ENCODE measurements around the gene GRK6. TPM values are rescaled to one million over a fixed set of nuclear protein-coding genes. Genes with fewer than 3 reads are reported as not detected.
A peak's percentile ranks its signal among the peaks of the same experiment; 100 is the strongest.

GRK6 gene
- polyA plus RNA-seq, 1 experiment: 16.4 TPM

DNA sequence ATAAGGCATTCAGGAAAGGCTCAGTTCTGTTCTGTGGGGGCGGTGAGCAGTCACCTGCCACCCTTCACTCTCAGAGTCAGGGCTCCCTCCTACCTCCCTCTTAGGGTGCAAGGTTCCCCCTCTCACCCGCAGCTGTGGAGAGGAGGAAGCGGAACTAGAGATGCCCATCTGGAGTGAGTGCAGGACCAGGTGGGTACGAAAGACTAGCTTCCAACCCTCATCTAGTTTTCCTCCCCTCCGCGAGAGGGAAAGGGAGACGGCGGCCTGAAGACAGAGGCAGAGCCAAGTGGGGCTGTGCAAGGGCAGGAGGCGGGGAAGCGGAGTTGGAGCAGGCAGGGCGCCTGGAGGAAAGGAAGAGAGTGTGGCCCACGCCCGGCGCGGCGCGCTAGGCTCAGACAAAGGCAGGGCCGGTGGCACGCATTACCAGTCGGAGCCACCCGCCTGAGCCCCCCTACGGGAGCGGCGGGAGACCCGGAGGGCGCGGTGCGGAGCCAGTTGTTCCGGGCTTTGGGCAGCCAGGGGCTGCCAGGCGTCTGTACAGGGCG is 27.4 kb downstream of the GRK6 start:
- POLR2A ChIA-PET: interaction anchor here (1.6 to 3.0 kb wide), 4 partner anchors 10 to 65 kb away, joined by 4 to 26 read pairs (median 13); partner anchors contain the start of gene PDLIM7
- CTCF ChIA-PET: interaction anchor here (0.6 to 15.6 kb wide), 14 partner anchors 9 to 340 kb away, joined by 3 to 205 read pairs (median 5); partner anchors contain the start of gene PFN3
- Histone ChIP-seq H3K9me3 (ENCODE audit: control insufficient read depth, insufficient read depth, low read length) (no peaks in the 10 kb centered on the region), H3K4me3 (ENCODE audit: low read depth, low read length) (peak overlapping the region; percentile 37), H3K27ac (ENCODE audit: low read depth, low read length) (peak overlapping the region; percentile 11), H3K27me3 (ENCODE audit: control insufficient read depth, insufficient read depth, low read length) (no peaks in the 10 kb centered on the region)
- no peak for DNase-seq (ENCODE audit: low read depth, low spot score)
- no peak for TF ChIP-seq CTCF (IDR thresholded peaks at IDR 0.05; ENCODE audit: low read depth, low read length)

DNA sequence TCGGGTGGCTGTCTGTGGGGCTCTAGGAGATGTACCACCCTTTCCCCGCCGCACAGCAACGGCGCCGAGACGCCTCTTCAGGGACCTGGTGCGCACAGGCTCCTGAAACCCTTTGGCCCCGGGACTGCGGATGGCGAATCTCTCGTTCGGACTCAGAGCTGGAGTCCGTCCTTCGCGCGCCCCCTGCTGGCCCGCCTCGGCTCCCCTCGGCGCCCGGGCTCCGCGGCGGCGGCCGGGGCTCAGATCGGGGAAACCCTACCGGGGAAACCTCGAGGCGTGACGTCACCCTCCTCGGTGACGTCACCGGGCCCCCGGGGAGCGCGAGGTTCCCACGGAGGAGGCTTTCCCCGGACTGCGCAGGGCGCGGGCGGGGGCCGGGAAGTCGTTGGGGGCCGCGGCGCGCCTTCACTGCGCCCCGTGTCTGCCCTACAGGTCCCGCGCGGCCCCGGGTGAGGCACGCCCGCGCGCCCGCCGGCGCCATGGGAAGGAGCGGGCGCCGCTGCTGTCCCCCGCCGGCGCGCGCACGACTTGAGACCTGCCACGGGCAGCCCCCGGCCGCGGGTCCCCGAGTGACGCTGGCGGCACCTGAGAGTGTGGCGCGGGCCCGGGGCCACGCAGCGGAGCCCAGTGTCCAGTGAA is 28.0 kb downstream of the GRK6 start:
- H3K27ac ChIP-seq (ENCODE audit: low read depth, low read length): peak overlapping the region; percentile 11
- H3K27me3 ChIP-seq (ENCODE audit: control insufficient read depth, insufficient read depth, low read length): no peaks in the 10 kb centered on the region
- ChIA-PET POLR2A (interaction anchor here (1.0 to 3.0 kb wide), 8 partner anchors 10 to 65 kb away, joined by 4 to 26 read pairs (median 7); partner anchors contain the start of genes GRK6 and PDLIM7), CTCF (interaction anchor here (0.5 to 15.6 kb wide), 18 partner anchors 8 to 341 kb away, joined by 3 to 205 read pairs (median 5); partner anchors contain the start of genes DBN1 and PFN3)
- peak overlapping the region; percentile 51 for H3K4me3 ChIP-seq (ENCODE audit: low read depth, low read length)
- no peaks in the 10 kb centered on the region for H3K9me3 ChIP-seq (ENCODE audit: control insufficient read depth, insufficient read depth, low read length)
- DNase-seq (ENCODE audit: low read depth, low spot score): no peak
- peak; percentile 77 for TF ChIP-seq CTCF (IDR thresholded peaks at IDR 0.05; ENCODE audit: low read depth, low read length)

DNA sequence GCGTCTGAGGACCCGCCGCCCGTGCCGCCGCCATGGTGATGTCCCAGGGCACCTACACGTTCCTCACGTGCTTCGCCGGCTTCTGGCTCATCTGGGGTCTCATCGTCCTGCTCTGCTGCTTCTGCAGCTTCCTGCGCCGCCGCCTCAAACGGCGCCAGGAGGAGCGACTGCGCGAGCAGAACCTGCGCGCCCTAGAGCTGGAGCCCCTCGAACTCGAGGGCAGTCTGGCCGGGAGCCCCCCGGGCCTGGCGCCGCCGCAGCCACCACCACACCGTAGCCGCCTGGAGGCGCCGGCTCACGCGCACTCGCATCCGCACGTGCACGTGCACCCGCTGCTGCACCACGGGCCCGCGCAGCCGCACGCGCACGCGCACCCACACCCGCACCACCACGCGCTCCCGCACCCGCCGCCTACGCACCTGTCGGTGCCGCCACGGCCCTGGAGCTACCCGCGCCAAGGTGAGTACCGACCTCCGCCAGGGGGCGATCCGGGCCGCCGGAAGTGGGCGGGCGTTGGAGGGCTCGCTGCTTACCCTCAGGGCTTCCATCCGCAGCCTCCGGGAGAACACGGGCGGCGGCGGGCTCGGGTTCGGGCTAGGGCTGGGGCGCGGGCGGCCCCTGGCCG is 28.7 kb downstream of the GRK6 start:
- no peaks in the 10 kb centered on the region for H3K27me3 ChIP-seq (ENCODE audit: control insufficient read depth, insufficient read depth, low read length)
- H3K9me3 ChIP-seq (ENCODE audit: control insufficient read depth, insufficient read depth, low read length): no peaks in the 10 kb centered on the region
- peak overlapping the region; percentile 31 for H3K27ac ChIP-seq (ENCODE audit: low read depth, low read length)
- ChIA-PET POLR2A (interaction anchor here (0.6 to 3.0 kb wide), 13 partner anchors 11 to 106 kb away, joined by 3 to 26 read pairs (median 6); partner anchors contain the start of genes GRK6 and PDLIM7), CTCF (interaction anchor here (0.5 to 15.6 kb wide), 15 partner anchors 8 to 342 kb away, joined by 3 to 205 read pairs (median 6); partner anchors contain the start of genes DBN1 and PFN3)
- H3K4me3 ChIP-seq (ENCODE audit: low read depth, low read length): peak overlapping the region; percentile 51
- TF ChIP-seq CTCF (IDR thresholded peaks at IDR 0.05; ENCODE audit: low read depth, low read length): peak; percentile 61
- DNase-seq (ENCODE audit: low read depth, low spot score): no peak

- TF ChIP-seq CTCF (IDR thresholded peaks at IDR 0.05; ENCODE audit: low read depth, low read length): peak; percentile 91
- DNase-seq (ENCODE audit: low read depth, low spot score): peak; percentile 70
- Histone ChIP-seq H3K27me3 (ENCODE audit: control insufficient read depth, insufficient read depth, low read length) (no peaks in the 10 kb centered on the region), H3K4me3 (ENCODE audit: low read depth, low read length) (peak overlapping the region; percentile 51), H3K9me3 (ENCODE audit: control insufficient read depth, insufficient read depth, low read length) (no peaks in the 10 kb centered on the region), H3K27ac (ENCODE audit: low read depth, low read length) (peak overlapping the region; percentile 11)
- ChIA-PET POLR2A (interaction anchor here (0.5 to 3.0 kb wide), 17 partner anchors 8 to 142 kb away, joined by 3 to 26 read pairs (median 6); partner anchors contain the start of genes GRK6 and PDLIM7), CTCF (interaction anchor here (0.6 to 15.6 kb wide), 17 partner anchors 7 to 343 kb away, joined by 3 to 205 read pairs (median 7); partner anchors contain the start of genes DBN1, PDLIM7 and PFN3)
Observed at GRCh38 chr5:177455661-177456590, 29.4 kb downstream of the GRK6 start.
